NCI-H1092 treated with DMSO at 0.1 percent for 48 hours (cell line): Measurements from ENCODE around the gene ETV6.

Experiments used
- DNase-seq: peaks from one replicate; lab custom pipeline; 2025; lab: John Stamatoyannopoulos, UW

Gene ETV6

GRCh38 chr12:11923067-11923466, 273.6 kb downstream of the ETV6 start:
- DNase-seq: no peak

DNA sequence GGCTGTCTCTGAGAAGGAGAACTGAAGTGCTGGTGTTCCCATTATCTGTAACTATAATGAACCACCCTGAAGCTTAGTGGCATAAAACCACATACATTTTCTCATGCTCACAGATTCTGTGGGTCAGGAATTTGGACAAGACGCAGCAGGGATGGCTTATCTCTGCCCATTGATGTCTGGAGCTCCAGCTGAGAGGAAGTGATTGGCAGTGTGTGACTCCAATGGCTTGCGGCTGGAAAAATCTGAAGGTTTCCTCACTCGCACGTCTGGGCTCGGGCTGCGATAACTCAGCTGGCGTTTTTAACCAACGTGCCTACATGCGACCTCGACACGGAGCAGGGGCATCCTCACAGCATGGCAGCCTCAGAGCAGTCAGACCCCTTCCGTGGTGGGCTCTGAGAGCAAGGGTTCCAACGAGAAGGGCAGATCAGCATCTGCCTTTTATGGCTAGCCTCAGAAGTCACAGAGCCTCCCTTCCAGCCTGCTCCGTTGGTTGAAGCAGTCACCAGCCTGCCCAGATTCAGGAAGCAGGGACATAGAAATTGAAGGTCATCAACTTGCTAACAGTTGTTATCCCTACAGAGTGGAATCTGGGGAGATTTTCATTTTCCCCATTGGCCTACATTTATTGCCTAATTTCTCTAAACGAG, 277.9 kb downstream of the ETV6 start:
- no peak for DNase-seq

GRCh38 chr12:11929714-11930113, 280.2 kb downstream of the ETV6 start:
- DNase-seq: no peak

- no peak for DNase-seq
Measured at GRCh38 chr12:11939223-11939622, 289.7 kb downstream of the ETV6 start.

GRCh38 chr12:11941606-11942337, 292.3 kb downstream of the ETV6 start:
- no peak for DNase-seq

GRCh38 chr12:11943919-11944700, 294.6 kb downstream of the ETV6 start:
- peak; percentile 80 for DNase-seq
